GM12872 (cell line): ENCODE measurements around the gene ISG20.

Experiments
- CTCF ChIP-seq: IDR thresholded peaks from 3 replicates; pipeline ENCODE4 v1.5.1; 2011; ENCODE audit warnings: low read depth, mild to moderate bottlenecking, low read length, moderate library complexity; ENCODE audit not compliant: insufficient read depth

ISG20 gene

GRCh38 chr15:88631464-88632028 lies 7.3 kb upstream of the ISG20 start:
- TF ChIP-seq CTCF = no peak

DNA sequence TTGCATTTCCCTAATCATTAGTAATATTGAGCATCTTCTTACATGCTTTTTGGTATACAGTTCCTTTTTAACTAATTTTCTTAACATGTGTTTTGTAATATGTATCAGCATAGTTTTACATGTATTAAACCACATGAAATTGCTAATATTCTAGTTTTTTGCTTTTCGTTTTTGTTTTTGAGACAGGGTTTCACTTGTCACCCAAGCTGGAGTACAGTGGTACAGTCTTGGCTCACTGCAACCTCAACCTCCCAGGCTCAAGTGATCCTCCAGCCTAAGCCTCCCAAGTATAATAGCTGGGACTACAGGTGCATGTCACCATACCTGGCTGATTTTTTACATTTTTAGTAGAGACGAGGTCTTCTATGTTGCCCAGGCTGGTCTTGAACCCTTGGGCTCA lies 4.4 kb upstream of the ISG20 start:
- no peak for TF ChIP-seq CTCF

DNA sequence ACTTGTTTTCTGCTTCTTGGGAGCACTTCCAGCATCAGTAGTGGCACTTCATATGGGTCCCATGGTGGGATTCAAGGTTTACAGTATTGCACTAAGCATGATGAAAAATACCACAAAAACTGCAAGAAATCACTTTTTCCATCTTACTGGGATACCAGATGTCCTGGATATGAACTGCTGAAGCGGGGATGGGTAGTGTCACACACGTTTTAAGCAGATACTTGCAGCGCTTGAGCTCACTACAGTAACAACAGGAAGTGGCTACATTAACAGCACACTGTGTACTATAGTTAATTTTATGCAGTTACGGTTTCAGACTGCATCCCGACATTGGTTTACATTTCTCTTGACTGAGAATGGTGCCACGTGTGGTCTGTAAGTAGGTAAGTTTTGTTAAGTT lies 3.5 kb upstream of the ISG20 start:
- no peak for TF ChIP-seq CTCF

GRCh38 chr15:88636050-88636449 lies 2.8 kb upstream of the ISG20 start:
- no peak for TF ChIP-seq CTCF

DNA sequence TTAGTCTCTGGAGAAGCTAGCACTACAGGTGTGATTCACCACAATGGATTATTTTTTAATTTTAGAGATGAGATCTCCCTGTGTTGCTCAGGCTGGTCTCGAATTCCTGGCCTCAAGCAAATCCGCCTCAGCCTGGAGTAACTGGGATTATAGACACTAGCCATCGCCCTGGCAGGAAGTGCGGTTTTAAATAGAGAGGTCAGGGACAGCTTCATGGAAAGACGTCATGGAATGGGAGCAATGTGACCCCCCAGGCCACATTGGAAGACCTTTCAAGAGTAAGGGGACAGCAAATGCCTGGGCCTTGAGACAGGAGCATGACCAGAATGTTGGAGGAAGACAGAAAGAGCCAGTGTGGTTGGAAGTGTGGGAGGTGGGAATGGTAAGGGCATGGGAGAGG lies 2.2 kb upstream of the ISG20 start:
- TF ChIP-seq CTCF = no peak

DNA sequence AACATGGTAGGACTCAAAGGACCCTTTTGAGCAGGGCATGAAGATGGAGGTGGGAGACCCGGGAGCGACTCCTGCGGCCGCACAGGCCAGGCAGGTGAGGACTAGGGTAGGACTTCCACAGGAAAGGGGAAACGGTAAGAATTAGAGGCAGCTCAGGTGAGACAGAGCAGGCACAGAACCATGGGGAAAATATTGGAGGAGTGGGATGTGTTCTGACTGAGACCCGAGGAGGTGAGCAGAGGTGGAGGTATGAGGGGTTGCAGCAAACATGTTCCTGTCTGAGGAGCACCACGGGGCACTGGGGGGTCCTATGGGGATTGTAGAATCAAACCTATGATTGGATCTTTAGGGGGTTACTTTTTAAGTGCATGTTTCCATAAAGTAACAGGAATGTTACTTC lies 1.4 kb upstream of the ISG20 start:
- TF ChIP-seq CTCF = no peak

GRCh38 chr15:88637841-88638625 lies 783 bp upstream of the ISG20 start:
- no peak for TF ChIP-seq CTCF
